Stimulated activated effector memory CD8-positive, alpha-beta T cell treated with anti-CD3 and anti-CD28 coated beads, Interleukin-12 subunit alpha, Interleukin-12 subunit beta, amount 100 ng/mL, for 72 hours (primary cell): ENCODE results near the gene NTF4.
"Not testable (repeated sequence)": the region's sequence is repeated elsewhere in the genome, so short reads cannot be mapped to it uniquely, and the experiment has no call there.

Experiments
- ATAC-seq: fragments of 150-1000 bp; cut with Tn5 transposase; 2 replicates; pipeline ENCODE4 v1.10.0; 2021
- DNase-seq, 2 donors: peaks; one replicate each; pipeline ENCODE4 v3.0.0; 2021 to 2022; ENCODE audit warnings: low spot score in 2 of 2
- H3K27ac Mint-ChIP-seq: one replicate; pipeline ENCODE4 v1.8.0; 2022; ENCODE audit warnings: mild to moderate bottlenecking, mixed read lengths
- H3K36me3 Mint-ChIP-seq: one replicate; pipeline ENCODE4 v1.8.0; 2022; ENCODE audit warnings: mild to moderate bottlenecking, mixed read lengths
- H3K4me1 Mint-ChIP-seq: one replicate; pipeline ENCODE4 v1.8.0; 2022; ENCODE audit warnings: mixed read lengths
- H3K4me3 Mint-ChIP-seq: one replicate; pipeline ENCODE4 v1.8.0; 2022; ENCODE audit warnings: mild to moderate bottlenecking, mixed read lengths
- H3K9me3 Mint-ChIP-seq: one replicate; pipeline ENCODE4 v1.8.0; 2022; ENCODE audit warnings: mixed read lengths

NTF4 gene

DNA sequence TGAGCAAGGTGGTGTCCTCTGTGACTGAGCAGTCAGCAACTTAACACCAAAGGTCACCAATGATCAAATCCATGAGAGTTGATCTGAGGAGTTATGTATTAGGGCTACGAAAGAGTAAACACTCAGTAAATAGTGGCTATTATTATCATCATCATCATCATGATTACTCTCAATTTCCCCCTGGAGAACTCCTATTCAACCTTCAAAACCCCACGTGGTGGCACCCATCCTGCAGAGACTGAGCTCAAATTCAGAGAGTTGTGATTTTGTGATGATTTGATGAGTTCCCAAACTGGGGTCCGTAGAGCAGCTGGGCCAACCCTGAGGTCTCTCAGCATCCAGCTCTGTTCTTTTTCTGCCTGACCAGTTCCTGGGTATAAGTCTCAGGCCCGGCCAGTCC is 14.8 kb downstream of the NTF4 start:
- H3K9me3 Mint-ChIP-seq, H3K27ac Mint-ChIP-seq, H3K4me3 Mint-ChIP-seq, H3K4me1 Mint-ChIP-seq, H3K36me3 Mint-ChIP-seq, ATAC-seq, DNase-seq: not testable (repeated sequence)

DNA sequence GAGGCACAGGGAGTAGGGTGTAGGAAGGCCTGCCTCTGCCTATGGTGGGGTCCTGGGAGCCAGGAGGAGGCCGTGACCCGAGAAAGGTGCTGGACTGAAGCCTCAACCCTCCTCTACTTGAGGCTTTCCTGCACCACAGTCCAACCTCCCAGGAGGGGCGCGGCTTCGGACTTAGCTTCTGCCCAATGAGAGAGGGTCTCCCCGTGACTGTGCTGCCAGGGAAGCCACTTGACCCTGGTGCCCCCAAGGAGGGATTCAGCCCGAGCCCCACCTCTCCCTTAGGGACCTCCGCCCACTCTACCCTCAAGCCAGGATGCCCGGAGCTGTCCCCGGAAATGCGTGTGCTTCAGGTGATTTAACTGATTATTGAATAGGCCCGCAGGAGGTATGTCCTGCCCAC is 15.6 kb downstream of the NTF4 start, which contains the start of gene CGB8:
Gene CGB8, minus strand, starts transcription at position 101 of the 400 bp plus-strand sequence. CDS start 372 bp downstream, outside the sequence.
- H3K27ac Mint-ChIP-seq, DNase-seq, H3K4me1 Mint-ChIP-seq, ATAC-seq, H3K36me3 Mint-ChIP-seq, H3K9me3 Mint-ChIP-seq, H3K4me3 Mint-ChIP-seq: not testable (repeated sequence)

DNA sequence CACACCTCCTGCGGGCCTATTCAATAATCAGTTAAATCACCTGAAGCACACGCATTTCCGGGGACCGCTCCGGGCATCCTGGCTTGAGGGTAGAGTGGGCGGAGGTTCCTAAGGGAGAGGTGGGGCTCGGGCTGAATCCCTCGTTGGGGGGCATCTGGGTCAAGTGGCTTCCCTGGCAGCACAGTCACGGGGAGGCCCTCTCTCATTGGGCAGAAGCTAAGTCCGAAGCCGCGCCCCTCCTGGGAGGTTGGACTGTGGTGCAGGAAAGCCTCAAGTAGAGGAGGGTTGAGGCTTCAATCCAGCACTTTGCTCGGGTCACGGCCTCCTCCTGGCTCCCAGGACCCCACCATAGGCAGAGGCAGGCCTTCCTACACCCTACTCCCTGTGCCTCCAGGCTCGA is 21.1 kb downstream of the NTF4 start, which contains the start of gene CGB5:
Gene CGB5, plus strand, starts transcription at position 301 of the 400 bp plus-strand sequence. CDS start 362 bp downstream, outside the sequence.
- H3K4me1 Mint-ChIP-seq, ATAC-seq, H3K9me3 Mint-ChIP-seq, H3K36me3 Mint-ChIP-seq, H3K27ac Mint-ChIP-seq, H3K4me3 Mint-ChIP-seq, DNase-seq: not testable (repeated sequence)

DNA sequence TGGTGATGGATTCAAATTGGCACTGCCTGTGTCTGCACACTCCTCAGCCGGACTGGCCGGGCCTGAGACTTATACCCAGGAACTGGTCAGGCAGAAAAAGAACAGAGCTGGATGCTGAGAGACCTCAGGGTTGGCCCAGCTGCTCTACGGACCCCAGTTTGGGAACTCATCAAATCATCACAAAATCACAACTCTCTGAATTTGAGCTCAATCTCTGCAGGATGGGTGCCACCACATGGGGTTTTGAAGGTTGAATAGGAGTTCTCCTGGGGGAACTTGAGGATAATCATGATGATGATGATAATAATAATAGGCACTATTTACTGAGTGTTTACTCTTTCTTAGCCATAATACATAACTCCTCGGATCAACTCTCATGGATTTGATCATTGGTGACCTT is 22.0 kb downstream of the NTF4 start:
- ATAC-seq, H3K4me3 Mint-ChIP-seq, H3K4me1 Mint-ChIP-seq, H3K27ac Mint-ChIP-seq, DNase-seq, H3K9me3 Mint-ChIP-seq, H3K36me3 Mint-ChIP-seq: not testable (repeated sequence)

DNA sequence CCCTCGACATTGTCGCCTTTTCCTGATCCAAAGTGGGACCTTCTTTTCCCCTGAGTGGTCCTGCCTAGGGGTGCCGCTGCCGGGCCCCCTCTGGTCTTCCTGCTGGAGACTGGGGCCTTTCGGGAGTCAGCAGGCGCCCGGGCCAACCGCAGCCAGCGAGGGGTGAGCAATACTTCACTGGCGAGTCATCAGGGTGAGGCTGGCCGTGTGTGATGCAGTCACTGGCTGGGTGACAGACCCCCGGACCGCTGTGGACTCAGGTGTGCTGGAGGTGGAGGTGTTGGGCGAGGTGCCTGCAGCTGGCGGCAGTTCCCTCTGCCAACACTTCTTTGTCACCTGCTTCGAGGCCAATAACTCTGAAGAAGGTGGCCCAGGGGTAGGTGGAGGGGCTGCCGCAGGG is 22.4 kb downstream of the NTF4 start:
- Mint-ChIP-seq H3K27ac (no peak overlapping the region), H3K9me3 (no peaks in the 10 kb centered on the region), H3K4me1 (no peaks in the 10 kb centered on the region), H3K36me3 (no peaks in the 10 kb centered on the region), H3K4me3 (no peak overlapping the region)
- DNase-seq (no peak), ATAC-seq (no peak)

DNA sequence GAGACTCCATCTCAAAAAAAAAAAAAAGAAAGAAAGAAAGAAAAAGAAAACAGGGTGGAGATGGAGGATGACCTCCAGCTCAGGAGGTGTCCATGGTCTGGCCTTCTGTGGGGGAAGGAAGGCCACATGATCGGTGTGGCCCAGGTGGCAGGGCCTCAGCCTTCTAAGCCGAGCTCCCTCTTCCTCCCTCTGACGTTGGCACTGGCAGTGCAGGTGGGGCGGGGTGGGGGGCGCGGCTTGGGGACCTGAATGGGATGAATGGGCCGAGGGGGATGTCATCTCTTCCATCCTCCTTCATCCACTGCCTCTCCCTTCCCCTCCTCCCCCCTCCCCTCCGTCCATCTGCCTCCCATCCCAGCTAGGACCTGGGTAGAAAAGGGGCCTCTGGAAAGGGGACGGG is 24.9 kb downstream of the NTF4 start:
- not testable (repeated sequence) for H3K9me3 Mint-ChIP-seq, DNase-seq, H3K36me3 Mint-ChIP-seq, H3K27ac Mint-ChIP-seq, H3K4me1 Mint-ChIP-seq, ATAC-seq, H3K4me3 Mint-ChIP-seq

DNA sequence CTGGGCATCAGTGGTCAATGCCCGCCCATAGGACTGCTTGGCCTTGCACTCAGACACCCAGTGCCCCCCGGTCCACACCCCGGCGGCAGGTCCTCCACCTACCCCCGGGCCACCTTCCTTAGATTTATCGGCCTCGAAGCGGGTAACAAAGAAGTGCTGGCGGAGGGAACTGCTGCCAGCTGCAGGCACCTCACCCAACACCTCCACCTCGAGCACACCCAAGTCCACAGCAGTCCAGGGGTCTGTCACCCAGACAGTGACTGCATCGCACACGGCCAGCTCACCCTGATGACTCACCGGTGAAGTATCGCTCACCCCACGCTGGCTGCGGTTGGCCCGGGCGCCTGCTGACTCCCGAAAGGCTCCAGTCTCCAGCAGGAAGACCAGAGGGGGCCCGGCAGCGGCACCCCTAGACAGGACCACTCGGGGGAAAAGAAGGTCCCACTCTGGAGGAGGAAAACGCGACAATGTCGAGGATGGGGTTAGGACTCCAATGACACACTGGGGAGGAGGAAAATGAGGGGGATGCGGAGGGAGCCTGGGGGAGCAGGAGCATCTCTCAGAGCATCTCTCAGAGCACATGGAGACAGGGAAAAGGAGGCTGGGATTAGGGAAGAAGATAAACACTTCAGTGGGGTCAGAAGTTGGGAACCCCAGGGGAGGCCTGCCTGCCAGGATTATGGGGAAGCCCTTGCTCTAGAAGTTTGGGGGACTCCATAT is 25.9 kb downstream of the NTF4 start:
- H3K4me3 Mint-ChIP-seq, result not testable (repeated sequence)

DNA sequence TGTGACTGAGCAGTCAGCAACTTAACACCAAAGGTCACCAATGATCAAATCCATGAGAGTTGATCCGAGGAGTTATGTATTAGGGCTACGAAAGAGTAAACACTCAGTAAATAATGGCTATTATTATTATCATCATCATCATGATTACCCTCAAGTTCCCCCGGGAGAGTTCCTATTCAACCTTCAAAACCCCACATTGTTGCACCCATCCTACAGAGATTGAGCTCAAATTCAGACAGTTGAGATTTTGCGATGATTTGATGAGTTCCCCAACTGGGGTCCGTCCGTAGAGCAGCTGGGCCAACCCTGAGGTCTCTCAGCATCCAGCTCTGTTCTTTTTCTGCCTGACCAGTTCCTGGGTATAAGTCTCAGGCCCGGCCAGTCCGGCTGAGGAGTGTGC is 26.5 kb downstream of the NTF4 start:
- H3K9me3 Mint-ChIP-seq, H3K27ac Mint-ChIP-seq, DNase-seq, H3K4me1 Mint-ChIP-seq, H3K36me3 Mint-ChIP-seq, ATAC-seq, H3K4me3 Mint-ChIP-seq: not testable (repeated sequence)

More for the DNA sequence above, 25.9 kb downstream of the NTF4 start:
- DNase-seq, H3K27ac Mint-ChIP-seq, H3K4me1 Mint-ChIP-seq, H3K9me3 Mint-ChIP-seq, H3K36me3 Mint-ChIP-seq: not testable (repeated sequence)
- ATAC-seq, result peak; percentile 57

DNA sequence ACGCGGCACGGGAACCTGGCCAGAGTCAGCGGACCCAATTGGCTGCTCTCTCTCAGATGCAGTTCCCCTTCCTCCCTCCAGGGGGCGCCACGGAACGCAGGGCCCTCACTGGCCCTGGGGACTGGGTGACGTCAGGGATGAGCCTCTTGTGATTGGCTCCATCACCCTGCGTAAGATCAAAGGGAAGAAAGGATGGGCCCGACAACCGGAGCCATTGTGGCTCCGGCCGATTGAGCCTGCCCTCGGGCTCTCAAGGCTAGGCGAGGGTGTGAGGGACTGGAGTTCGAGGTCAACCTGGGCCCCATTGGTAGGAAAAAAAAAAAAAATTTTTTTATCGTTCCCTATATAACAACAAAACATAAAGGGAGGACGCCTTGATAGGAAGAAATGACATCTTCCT is 27.8 kb downstream of the NTF4 start, which contains the start of gene CGB1:
Gene CGB1, minus strand, starts transcription at position 81 of the 400 bp plus-strand sequence. CDS start 184 bp downstream, outside the sequence.
- DNase-seq (peak in 1 of 2 donors; percentile 77), ATAC-seq (peak; percentile 57)
- H3K27ac Mint-ChIP-seq, H3K9me3 Mint-ChIP-seq, H3K4me3 Mint-ChIP-seq, H3K4me1 Mint-ChIP-seq, H3K36me3 Mint-ChIP-seq: not testable (repeated sequence)

DNA sequence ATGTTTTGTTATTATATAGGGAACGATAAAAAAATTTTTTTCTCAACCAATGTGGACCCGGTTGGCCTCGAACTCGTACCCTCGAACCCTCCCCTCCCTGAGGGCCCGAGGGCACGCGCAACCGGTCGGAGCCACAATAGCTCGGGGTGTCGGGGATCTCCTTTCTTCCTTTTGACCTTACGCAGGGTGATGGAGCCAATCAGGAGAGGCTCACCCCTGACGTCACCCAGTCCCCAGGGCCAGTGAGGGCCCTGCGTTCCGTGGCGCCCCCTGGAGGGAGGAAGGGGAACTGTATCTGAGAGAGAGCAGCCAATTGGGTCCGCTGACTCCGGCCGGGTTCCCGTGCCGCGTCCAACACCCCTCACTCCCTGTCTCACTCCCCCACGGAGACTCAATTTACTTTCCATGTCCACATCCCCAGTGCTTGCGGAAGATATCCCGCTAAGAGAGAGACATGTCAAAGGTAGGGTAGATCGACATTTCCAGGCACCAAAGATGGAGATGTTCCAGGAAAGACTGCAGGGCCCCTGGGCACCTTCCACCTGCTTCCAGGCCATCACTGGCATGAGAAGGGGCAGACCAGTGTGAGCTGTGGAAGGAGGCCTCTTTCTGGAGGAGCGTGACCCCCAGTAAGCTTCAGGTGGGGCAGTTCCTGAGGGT is 32.8 kb downstream of the NTF4 start, which contains the start of gene CGB2:
Gene CGB2, plus strand, starts transcription at position 249 of the 660 bp plus-strand sequence. Its CDS starts 206 bp downstream, at position 455.
- ATAC-seq (peak; percentile 91), DNase-seq (peak; percentile 58 to 90)
- H3K9me3 Mint-ChIP-seq, H3K4me1 Mint-ChIP-seq, H3K36me3 Mint-ChIP-seq: not testable (repeated sequence)
- H3K4me3 Mint-ChIP-seq, result peak within 1 kb of the TSS; percentile 22
- H3K27ac Mint-ChIP-seq, result peak within 1 kb of the TSS; percentile 94

DNA sequence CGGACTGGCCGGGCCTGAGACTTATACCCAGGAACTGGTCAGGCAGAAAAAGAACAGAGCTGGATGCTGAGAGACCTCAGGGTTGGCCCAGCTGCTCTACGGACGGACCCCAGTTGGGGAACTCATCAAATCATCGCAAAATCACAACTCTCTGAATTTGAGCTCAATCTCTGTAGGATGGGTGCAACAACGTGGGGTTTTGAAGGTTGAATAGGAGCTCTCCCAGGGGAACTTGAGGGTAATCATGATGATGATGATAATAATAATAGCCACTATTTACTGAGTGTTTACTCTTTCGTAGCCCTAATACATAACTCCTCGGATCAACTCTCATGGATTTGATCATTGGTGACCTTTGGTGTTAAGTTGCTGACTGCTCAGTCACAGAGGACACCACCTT is 34.3 kb downstream of the NTF4 start:
- not testable (repeated sequence) for H3K9me3 Mint-ChIP-seq, H3K4me3 Mint-ChIP-seq, ATAC-seq, H3K36me3 Mint-ChIP-seq, DNase-seq, H3K4me1 Mint-ChIP-seq, H3K27ac Mint-ChIP-seq

DNA sequence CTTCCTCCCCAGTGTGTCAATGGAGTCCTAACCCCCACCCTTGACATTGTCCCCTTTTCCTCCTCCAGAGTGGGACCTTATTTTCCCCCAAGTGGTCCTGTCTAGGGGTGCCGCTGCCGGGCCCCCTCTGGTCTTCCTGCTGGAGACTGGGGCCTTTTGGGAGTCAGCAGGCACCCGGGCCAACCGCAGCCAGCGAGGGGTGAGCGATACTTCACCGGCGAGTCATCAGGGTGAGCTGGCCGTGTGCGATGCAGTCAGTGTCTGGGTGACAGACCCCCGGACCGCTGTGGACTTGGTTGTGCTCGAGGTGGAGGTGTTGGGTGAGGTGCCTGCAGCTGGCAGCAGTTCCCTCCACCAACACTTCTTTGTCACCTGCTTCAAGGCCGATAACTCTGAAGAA is 34.9 kb downstream of the NTF4 start:
- not testable (repeated sequence) for H3K36me3 Mint-ChIP-seq, H3K27ac Mint-ChIP-seq

DNA sequence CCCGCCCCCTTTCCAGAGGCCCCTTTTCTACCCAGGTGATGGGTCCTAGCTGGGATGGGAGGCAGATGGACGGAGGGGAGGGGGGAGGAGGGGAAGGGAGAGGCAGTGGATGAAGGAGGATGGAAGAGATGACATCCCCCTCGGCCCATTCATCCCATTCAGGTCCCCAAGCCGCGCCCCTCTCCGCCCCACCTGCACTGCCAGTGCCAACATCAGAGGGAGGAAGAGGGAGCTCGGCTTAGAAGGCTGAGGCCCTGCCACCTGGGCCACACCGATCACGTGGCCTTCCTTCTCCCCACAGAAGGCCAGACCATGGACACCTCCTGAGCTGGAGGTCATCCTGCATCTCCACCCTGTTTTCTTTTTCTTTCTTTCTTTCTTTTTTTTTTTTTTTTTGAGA is 35.9 kb downstream of the NTF4 start:
- ATAC-seq, H3K4me1 Mint-ChIP-seq, H3K27ac Mint-ChIP-seq, H3K36me3 Mint-ChIP-seq, DNase-seq, H3K4me3 Mint-ChIP-seq, H3K9me3 Mint-ChIP-seq: not testable (repeated sequence)

More for the DNA sequence above, 34.9 kb downstream of the NTF4 start:
- DNase-seq, ATAC-seq, H3K9me3 Mint-ChIP-seq, H3K4me1 Mint-ChIP-seq, H3K4me3 Mint-ChIP-seq: not testable (repeated sequence)

DNA sequence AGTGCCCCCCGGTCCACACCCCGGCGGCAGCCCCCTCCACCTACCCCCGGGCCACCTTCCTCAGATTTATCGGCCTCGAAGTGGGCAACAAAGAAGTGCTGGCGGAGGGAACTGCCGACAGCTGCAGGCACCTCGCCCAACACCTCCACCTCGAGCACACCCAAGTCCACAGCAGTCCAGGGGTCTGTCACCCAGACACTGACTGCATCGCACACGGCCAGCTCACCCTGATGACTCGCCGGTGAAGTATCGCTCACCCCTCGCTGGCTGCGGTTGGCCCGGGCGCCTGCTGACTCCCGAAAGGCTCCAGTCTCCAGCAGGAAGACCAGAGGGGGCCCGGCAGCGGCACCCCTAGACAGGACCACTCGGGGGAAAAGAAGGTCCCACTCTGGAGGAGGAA is 39.0 kb downstream of the NTF4 start:
- not testable (repeated sequence) for H3K36me3 Mint-ChIP-seq, H3K27ac Mint-ChIP-seq, H3K4me3 Mint-ChIP-seq, DNase-seq, H3K9me3 Mint-ChIP-seq, ATAC-seq
- H3K4me1 Mint-ChIP-seq, result peaks cover 12% of the 10 kb centered on the region

DNA sequence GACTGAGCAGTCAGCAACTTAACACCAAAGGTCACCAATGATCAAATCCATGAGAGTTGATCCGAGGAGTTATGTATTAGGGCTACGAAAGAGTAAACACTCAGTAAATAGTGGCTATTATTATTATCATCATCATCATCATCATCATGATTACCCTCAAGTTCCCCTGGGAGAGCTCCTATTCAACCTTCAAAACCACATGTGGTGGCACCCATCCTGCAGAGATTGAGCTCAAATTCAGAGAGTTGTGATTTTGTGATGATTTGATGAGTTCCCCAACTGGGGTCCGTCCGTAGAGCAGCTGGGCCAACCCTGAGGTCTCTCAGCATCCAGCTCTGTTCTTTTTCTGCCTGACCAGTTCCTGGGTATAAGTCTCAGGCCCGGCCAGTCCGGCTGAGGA is 39.5 kb downstream of the NTF4 start:
- DNase-seq, H3K9me3 Mint-ChIP-seq, H3K36me3 Mint-ChIP-seq, ATAC-seq, H3K27ac Mint-ChIP-seq, H3K4me3 Mint-ChIP-seq: not testable (repeated sequence)
- H3K4me1 Mint-ChIP-seq, result peaks cover 17% of the 10 kb centered on the region

DNA sequence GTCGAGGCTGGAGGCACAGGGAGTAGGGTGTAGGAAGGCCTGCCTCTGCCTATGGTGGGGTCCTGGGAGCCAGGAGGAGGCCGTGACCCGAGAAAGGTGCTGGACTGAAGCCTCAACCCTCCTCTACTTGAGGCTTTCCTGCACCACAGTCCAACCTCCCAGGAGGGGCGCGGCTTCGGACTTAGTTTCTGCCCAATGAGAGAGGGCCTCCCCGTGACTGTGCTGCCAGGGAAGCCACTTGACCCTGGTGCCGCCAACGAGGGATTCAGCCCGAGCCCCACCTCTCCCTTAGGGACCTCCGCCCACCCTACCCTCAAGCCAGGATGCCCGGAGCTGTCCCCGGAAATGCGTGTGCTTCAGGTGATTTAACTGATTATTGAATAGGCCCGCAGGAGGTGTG is 40.4 kb downstream of the NTF4 start, which contains the start of gene CGB3:
Gene CGB3, minus strand, starts transcription at position 101 of the 400 bp plus-strand sequence. CDS start 362 bp downstream, outside the sequence.
- not testable (repeated sequence) for DNase-seq, H3K27ac Mint-ChIP-seq, H3K4me3 Mint-ChIP-seq, ATAC-seq, H3K36me3 Mint-ChIP-seq, H3K9me3 Mint-ChIP-seq
- peaks cover 22% of the 10 kb centered on the region for H3K4me1 Mint-ChIP-seq
